ENCODE measurements around the gene CCDC136. TPM values are rescaled to one million over a fixed set of nuclear protein-coding genes. Genes with fewer than 3 reads are reported as not detected.

The CCDC136 gene
- polyA plus RNA-seq, 1 of the 3 experiments (the other 2 are of a cell fraction): 48.4 TPM

DNA sequence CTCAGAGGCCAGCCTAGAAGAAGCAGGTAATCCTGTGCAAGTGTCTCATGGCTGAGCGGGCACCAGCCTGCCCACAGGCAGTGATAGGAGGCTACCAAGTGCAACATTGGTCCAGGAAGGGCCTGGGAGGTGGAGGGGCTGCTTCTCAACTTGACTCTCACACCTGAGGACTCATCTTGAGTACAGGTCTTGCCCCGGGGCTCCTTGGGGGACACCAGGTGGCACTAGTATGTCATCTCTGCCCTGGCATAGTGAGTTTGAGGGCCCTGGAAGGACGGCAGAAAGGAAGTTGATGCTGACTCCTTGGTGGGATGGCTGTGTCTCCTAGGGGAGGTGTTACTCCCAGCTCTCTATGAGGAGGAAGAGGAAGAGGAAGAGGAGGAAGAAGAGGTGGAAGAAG, 2.3 kb downstream of the CCDC136 start:
- Histone ChIP-seq H3K79me2 (ENCODE audit: insufficient read depth) (0 out of 2 replicates have a peak, but pooled peaks cover 3% of the 10 kb centered on the region), H3K27me3 (ENCODE audit: insufficient read depth) (no peaks in the 10 kb centered on the region), H3K9ac (no peak overlapping the region), H3K4me2 (no peak overlapping the region), H3K27ac (ENCODE audit: low read depth in 2 of 2, low read length in 1 of 2) (no peak overlapping the region), H3K9me2 (no peaks in the 10 kb centered on the region), H3K4me1 (ENCODE audit: control insufficient read depth in 1 of 2, insufficient read depth in 2 of 2, low read depth in 1 of 2, low read length in 1 of 2) (peaks cover 15 to 21% of the 10 kb centered on the region in 2 experiments), H3F3A (replicated peaks; ENCODE audit: insufficient read depth) (peaks cover 29% of the 10 kb centered on the region), H4K20me1 (ENCODE audit: insufficient read depth) (no peaks in the 10 kb centered on the region), H3K36me3 (replicated peaks in 1 of 2; ENCODE audit: control insufficient read depth in 1 of 2, insufficient read depth in 2 of 2, low read length in 1 of 2) (peaks cover 11 to 18% of the 10 kb centered on the region in 2 experiments), H3K4me3 (ENCODE audit: low read depth in 2 of 2, low read length in 1 of 2) (no peak overlapping the region), H3K9me3 (no peaks in the 10 kb centered on the region), H2AFZ (ENCODE audit: low read depth) (no peak overlapping the region)
- no peak for TF ChIP-seq POLR2AphosphoS5 (IDR thresholded peaks at IDR 0.05; ENCODE audit: low read depth, low read length)
- no peak for TF ChIP-seq ELF1 (IDR thresholded peaks at IDR 0.05)
- TF ChIP-seq SIN3A (IDR thresholded peaks at IDR 0.05; ENCODE audit: borderline replicate concordance, low read depth, low read length): no peak
- TF ChIP-seq, protein P1, sequence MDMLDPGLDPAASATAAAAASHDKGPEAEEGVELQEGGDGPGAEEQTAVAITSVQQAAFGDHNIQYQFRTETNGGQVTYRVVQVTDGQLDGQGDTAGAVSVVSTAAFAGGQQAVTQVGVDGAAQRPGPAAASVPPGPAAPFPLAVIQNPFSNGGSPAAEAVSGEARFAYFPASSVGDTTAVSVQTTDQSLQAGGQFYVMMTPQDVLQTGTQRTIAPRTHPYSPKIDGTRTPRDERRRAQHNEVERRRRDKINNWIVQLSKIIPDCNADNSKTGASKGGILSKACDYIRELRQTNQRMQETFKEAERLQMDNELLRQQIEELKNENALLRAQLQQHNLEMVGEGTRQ (IDR thresholded peaks at IDR 0.05; ENCODE audit: borderline replicate concordance, low read depth, low read length): no peak
- no peak for TF ChIP-seq FOSL2 (IDR thresholded peaks at IDR 0.05; ENCODE audit: borderline replicate concordance, low read depth)
- TF ChIP-seq, protein P2, sequence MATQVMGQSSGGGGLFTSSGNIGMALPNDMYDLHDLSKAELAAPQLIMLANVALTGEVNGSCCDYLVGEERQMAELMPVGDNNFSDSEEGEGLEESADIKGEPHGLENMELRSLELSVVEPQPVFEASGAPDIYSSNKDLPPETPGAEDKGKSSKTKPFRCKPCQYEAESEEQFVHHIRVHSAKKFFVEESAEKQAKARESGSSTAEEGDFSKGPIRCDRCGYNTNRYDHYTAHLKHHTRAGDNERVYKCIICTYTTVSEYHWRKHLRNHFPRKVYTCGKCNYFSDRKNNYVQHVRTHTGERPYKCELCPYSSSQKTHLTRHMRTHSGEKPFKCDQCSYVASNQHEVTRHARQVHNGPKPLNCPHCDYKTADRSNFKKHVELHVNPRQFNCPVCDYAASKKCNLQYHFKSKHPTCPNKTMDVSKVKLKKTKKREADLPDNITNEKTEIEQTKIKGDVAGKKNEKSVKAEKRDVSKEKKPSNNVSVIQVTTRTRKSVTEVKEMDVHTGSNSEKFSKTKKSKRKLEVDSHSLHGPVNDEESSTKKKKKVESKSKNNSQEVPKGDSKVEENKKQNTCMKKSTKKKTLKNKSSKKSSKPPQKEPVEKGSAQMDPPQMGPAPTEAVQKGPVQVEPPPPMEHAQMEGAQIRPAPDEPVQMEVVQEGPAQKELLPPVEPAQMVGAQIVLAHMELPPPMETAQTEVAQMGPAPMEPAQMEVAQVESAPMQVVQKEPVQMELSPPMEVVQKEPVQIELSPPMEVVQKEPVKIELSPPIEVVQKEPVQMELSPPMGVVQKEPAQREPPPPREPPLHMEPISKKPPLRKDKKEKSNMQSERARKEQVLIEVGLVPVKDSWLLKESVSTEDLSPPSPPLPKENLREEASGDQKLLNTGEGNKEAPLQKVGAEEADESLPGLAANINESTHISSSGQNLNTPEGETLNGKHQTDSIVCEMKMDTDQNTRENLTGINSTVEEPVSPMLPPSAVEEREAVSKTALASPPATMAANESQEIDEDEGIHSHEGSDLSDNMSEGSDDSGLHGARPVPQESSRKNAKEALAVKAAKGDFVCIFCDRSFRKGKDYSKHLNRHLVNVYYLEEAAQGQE (IDR thresholded peaks at IDR 0.05; ENCODE audit: low read depth, low read length): no peak
- no peak for TF ChIP-seq MEF2A (IDR thresholded peaks at IDR 0.05; ENCODE audit: borderline replicate concordance, low read depth)
- TF ChIP-seq NFIC (IDR thresholded peaks at IDR 0.05; ENCODE audit: borderline replicate concordance): no peak
- no peak for TF ChIP-seq RAD21 (IDR thresholded peaks at IDR 0.05; ENCODE audit: low read length)
- TF ChIP-seq JUND (IDR thresholded peaks at IDR 0.05): no peak
- TF ChIP-seq, protein P3, sequence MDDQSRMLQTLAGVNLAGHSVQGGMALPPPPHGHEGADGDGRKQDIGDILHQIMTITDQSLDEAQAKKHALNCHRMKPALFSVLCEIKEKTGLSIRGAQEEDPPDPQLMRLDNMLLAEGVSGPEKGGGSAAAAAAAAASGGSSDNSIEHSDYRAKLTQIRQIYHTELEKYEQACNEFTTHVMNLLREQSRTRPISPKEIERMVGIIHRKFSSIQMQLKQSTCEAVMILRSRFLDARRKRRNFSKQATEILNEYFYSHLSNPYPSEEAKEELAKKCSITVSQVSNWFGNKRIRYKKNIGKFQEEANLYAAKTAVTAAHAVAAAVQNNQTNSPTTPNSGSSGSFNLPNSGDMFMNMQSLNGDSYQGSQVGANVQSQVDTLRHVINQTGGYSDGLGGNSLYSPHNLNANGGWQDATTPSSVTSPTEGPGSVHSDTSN (IDR thresholded peaks at IDR 0.05): no peak
- no peak for TF ChIP-seq RXRA (IDR thresholded peaks at IDR 0.05; ENCODE audit: borderline replicate concordance, low read depth)
- TF ChIP-seq RFX5 (IDR thresholded peaks at IDR 0.05; ENCODE audit: low read length): no peak
- CTCF ChIA-PET: interaction anchor here (0.9 to 1.3 kb wide), 3 partner anchors 18 to 85 kb away, joined by 3 read pairs; no protein-coding TSS in a partner anchor
- POLR2A ChIA-PET: no interaction called here
- DNase-seq: no peak
- 74% methylated on average over 3 of the region's 3 CpGs for WGBS (ENCODE audit: low lambda C conversion rate)
